ENCODE results near the gene NECAB3.
A peak's percentile ranks its signal among the peaks of the same experiment; 100 is the strongest.

Gene NECAB3

DNA sequence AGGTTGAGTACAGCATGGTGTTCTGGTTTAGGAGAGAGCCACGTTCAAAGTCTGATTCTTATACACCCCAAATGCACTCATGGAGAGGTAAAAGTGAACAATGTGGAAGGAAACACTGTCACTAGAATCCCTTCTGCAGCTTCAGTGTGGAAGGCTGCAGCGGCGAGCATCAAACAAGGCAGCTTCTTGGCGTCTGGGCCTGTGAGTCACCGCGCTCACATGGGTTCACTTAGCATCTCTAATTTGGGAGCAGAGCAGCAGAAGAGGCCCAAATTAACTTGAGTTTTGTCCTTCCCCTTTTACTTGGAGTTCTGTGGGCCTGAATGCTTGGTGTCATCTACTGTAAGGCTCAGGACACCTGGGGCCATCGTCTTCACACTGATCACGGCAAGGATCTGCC is 22.9 kb upstream of the NECAB3 start:
- peak; percentile 78 for DNase-seq (ENCODE audit: low read depth)

DNA sequence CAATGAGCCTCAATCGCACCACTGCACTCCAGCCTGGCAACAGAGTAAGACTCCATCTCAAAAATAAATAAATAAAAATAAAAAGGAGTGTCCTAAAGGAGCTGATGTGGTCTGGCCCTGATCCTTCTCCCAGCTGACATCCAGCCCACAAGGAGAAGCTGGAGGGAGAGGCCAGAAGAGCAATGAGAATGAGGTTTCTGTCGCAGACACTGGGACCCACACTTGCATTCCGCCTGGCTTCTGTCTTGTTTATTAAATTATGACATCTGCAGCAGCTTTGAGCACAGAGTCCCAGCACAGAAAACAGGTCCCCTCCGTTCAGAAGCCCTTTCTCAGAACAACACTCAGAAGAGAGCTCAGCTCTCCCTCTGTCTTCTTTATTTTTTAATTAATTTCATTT is 22.2 kb upstream of the NECAB3 start:
- no peak for DNase-seq (ENCODE audit: low read depth)

DNA sequence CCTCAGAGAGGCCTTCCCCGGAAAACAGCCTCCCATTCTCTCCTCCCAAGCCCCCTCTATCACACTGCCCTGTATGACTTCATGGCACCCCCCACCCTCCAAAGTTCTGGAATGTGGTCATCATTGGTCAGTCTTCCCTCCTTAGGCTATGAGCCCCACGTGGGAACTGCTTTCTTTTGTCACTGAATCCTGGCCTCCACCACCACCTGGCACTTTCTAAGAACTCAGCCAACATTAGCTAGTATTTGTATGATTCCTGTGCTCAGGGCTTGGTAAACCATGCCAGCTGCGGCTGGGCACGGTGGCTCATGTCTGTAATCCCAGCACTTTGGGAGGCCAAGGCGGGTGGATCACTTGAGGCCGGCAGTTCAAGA is 20.4 kb upstream of the NECAB3 start:
- DNase-seq (ENCODE audit: low read depth), result no peak

DNA sequence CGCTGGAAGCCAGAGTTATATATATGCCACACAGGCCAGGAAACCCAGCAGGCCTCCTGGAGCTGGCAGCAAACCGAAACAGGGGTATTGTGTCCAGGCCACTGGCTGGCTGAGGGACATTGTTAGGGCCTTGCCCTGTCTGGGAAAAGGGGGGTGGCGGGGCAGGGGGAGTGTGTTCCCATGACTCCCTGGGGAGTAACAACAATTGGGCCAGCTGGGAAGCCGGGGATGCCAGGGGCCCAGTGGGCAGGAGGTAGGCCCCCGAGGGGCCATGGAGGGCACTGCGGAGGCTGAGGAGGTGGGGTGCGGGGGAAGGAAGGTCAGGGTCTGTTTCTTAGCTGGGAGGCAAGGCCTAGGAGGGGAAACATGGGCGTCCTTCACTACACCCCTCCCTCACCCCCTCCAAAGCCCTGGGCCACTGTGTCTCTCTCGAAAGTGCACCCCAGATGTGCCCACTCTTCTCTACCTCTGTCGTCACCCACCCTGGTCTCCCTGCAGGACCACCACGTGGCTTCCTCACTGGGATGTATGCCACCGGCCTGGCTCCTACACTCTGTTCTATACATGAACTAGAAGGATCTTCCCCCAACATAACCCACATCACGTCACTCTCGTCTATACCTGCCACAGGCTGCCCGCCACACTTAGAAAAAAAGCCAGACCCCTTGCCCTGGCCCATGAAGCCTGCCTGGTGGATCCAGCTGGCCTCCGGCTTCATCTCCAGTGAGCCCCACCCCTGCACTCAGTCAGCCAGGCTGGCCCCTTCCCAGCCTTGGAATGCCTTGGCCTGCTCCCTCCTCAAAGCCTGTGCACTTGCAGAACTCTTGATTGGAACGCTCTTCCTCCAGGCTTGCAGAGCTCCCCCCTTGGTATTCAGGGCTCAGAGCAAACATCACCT is 19.8 kb upstream of the NECAB3 start:
- no peak for DNase-seq (ENCODE audit: low read depth)

DNA sequence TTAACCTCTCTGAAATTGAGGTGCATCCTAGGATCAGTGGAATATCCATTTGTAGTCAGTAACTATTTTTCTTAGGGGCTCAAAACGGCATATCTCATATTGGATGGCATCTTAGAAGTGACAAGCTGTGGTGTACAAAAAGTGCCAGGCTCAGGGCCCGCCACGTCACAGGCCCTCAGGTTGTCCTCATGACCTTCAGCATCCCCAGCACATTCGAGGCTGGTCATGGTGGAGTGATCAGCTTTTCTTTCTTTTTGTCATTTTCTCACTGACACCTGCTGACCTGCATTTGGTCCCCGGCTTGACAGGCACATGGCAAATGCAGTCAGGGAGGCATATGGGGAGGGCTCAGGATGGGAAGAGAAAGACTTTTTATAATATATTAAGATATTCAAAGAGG is 19.1 kb upstream of the NECAB3 start:
- DNase-seq (ENCODE audit: low read depth), result no peak

DNA sequence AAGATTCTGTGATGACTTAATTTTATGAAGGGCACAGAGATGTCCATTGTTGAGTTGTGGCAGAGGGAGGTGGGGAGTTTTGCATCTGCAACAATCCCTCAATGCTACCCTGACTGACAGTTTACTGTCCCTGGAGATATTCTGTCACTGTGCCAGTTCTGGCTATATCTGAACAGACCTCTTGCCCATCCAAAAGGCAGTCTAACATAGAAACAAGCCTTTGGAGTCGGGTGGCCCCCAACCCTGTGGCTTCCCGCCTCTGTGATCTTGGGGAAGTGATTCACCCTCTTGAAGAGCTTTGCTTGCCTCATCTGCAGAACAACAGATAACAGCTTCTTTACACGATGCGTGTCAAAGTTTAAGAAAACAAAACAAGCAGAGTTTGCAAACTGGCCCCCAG is 15.7 kb upstream of the NECAB3 start:
- DNase-seq (ENCODE audit: low read depth), result no peak

DNA sequence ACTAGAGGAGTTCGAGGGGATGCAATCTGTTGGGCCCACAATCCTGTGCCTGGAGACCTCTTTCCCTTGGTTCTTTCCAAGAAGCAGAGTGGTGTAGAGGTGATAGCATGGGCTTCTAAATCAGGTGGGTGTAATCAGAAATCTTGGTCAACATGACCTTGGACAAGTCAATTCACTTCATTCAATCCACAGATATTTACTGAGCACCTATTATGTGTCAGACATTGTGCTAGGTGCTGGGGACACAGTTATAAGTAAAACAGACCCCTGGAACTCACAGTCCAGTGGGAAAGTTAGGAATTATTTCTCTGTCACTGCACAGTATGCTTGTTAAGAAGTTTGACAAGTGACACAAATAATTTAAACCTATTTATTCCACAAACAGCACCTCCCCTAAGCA is 15.3 kb upstream of the NECAB3 start:
- DNase-seq (ENCODE audit: low read depth), result no peak

DNA sequence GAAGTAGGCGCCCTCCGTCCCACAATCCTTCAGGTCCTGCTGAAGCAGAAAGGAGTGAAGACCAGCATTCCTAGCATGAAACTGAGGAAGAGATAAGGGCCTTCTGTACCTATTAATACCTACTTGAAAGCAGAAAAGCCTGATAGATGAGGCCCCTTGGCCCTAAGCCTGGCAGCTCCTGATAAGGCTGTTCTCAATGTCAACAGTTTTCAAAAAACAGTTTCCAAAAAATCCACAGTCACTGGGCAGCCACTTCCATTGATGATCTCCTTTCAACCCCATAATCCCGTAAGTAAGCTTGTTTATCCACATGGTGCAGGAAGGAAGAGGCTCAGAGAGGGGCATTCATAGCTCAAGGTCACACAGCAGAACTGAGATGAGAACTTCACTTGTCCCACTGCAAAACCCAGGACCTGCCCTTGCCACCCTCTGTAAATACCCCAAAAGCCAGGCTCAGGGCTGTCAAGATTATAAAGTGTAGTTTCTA is 14.8 kb upstream of the NECAB3 start:
- no peak for DNase-seq (ENCODE audit: low read depth)

DNA sequence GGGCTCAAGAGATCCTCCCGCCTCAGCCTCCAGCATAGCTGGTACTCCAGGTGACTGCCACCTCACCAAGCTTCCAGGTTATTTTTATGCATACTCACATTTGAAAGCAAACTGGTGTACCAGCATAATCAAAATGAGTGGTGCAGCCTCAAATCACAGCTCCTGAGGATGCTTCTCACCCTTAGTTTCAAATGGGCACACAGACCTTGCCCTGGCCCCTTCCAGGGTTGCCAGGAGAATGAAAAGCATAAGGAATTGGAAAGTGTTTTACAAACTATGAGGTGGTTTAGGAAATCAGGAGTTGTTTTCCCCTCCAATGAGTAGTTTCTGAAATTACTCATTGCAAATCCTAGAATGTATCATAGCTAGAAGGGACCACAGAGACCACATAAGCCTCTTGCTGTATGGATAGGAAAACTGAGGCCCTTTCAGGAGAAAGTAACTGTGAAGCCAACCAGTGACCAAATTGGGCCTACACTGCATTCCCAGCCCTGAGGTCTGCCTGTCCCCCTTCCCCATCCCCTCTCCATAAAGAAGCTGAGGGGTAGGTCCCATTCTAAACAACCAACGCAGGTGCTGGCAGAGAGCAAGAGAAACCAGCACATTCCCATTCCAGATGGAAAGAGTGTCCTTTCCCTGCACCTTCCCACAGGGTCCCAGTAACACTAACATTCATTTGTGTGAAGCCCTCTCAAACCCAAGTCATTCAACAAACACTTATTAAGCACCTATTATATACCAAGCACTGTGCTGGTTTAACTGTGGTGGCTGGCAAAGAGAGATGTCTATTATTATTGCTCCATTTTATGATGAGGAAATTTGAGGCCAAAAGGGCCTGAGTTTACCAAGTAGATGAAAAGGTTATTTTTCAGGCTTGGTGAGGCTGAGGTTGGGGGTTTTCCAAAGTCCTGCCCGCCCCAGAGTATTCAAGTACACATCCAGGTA is 14.0 kb upstream of the NECAB3 start:
- DNase-seq (ENCODE audit: low read depth), result no peak

DNA sequence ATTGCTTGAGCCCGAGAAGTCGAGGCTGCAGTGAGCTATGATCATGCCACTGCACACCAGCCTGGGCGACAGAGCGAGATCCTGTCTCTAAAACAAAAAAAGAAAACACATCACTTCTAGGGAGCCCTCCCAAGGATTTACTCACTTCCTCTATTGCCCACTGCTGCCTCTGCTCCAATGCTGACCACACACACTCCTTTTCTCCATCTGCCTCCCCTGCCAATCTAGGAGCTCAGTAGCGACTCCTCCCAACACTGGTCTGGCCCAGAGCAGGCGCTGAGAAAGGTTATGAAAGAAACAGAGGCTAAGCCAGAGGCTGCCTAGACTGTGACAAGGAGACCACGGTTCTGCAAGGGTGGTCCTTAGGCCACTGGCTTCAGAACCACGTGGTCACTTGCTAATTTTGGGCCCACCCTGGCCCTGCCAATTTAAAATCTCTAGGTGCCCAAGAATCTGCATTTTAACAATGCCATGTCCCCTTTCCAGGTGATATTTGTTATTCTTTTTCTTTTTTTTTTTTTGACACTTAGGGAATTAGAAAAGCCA is 13.2 kb upstream of the NECAB3 start:
- no peak for DNase-seq (ENCODE audit: low read depth)

DNA sequence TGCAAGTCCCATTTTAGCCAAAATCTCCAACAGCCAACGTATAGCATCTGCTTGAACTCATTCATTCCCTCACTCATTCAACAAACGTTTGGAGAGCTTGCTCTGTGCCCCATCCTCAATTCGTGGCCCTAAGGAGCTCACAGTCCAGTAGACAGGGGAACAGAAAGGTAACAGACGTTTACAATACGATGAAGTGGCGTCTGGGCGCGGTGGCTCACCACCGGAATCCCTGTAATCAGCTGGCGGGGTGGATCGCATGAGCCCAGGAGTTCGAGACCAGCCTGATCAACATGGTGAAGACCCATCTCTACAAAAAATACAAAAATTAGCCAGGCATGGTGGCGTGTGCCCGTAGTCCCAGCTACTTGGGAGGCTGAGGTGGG is 12.7 kb upstream of the NECAB3 start:
- no peak for DNase-seq (ENCODE audit: low read depth)

DNA sequence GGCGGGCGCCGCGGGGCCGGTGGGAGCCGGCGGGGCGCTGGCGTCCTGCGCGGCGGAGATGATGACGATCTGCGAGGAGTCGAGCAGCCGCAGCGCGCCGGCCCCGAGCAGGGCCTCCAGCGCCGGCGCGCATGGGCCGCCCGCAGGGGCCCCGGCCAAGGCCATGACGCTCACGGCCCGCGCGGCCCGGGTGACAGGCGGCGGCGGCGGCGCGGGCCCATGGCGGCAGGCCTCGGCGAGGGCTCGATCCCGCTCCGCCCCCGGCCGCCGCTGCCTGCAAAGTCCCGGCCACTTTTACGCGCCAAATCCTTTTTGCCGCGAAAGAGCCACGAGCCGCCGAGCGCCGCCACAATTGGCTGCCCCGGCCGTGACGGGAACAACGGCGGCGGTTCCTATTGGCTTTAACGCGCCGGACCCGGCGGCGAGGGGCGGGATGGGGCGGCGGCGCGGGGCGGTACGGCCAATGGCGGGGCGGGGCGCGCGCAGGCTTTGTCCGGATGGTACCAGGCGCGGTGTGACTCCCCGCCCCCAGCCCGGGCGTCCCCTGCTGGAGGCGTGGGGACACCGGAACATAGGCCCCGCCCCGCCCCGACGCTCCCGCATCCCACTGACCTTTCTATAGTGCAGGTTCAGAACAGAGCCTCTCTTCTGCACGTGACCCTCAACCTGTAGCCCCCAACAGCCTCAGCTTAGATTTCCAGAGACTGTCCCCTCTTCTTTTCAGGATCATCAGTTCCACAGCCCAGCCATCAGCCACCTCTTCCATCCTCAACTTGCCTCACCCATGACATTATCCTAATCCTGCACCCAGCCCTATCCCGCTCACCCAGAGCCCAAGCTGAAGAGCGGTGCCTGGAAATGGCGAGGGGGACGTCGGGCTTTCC is 12.1 kb upstream of the NECAB3 start, which contains the start of gene E2F1:
Gene E2F1 (minus strand): TSS at position 286 of the 884 bp plus-strand sequence. CDS start 121 bp downstream, at position 165.
- peak; percentile 89 for DNase-seq (ENCODE audit: low read depth)

DNA sequence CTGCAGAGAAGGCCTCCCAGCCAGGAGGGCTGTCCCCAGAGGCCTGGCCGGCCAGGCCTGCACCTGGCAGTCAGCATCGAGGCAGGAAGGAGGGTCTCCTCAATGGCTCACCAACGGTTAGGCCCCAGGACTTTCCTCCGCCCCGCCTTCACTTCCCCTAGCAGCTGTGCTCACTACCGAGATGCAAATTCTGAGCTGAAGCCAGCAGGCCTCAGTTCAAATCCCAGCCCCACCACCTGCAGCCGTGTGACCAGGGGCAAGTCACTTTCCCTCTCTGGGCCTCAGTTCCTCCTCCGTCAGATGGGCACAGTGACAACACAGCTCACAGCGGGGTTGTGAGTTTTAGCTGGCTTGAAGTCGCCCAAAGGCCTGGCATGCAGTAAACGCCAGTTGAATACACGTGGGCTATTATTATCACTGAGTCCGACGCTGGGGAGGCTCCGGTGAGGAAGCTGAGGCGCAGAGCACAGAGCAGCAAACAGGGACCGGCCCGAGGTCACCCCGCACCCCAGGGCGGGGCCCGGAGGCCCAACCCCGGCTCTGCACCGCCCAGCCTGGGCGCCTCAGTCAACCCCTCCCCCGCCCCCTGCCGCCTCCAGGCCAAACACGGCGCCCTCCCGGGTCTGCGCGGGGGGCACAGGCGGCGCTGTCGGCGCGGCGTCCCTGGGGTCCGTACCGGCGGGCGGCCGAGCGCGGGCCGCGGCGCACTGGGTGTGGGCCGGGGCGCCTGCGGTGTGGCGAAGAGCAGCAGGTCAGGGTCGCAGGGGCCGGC is 11.3 kb upstream of the NECAB3 start:
- no peak for DNase-seq (ENCODE audit: low read depth)

DNA sequence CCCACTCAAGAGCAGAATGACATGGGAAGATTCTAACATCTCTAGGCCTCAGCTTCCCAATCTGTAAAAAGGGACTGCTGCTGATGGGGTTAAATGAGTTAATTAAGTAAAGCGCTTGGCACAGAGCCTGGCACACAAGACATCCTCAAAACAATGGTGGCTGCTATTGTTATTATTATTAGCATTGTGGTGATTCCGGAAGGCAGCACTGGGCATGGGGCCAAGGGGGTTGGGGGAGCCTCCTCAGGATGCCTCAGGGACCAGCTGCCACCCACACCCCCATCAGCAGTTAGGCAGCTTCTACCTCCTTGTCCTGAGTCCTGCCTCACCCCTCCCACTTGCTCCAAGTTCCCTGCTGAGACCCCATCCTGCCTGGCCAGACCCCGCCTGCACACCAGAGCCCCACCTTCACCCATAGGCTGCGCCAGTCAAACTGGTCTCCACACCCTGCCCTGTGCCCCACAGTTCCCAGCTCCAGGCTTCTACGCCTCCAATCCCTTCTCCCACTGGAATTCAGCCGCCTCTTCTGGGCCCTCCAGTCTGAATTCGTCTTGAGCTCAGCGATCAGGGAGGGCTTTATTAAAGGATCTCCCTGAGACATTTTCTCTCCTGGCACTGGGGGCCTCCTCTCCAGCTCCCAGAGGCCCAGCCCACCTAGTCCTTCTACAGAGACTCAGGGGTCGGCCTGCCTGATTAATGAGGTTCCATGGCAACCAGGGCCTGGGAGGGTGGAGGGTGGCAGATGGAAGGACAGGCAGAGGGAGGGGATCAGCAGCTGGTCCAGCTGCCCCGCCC is 10.5 kb upstream of the NECAB3 start:
- no peak for DNase-seq (ENCODE audit: low read depth)

DNA sequence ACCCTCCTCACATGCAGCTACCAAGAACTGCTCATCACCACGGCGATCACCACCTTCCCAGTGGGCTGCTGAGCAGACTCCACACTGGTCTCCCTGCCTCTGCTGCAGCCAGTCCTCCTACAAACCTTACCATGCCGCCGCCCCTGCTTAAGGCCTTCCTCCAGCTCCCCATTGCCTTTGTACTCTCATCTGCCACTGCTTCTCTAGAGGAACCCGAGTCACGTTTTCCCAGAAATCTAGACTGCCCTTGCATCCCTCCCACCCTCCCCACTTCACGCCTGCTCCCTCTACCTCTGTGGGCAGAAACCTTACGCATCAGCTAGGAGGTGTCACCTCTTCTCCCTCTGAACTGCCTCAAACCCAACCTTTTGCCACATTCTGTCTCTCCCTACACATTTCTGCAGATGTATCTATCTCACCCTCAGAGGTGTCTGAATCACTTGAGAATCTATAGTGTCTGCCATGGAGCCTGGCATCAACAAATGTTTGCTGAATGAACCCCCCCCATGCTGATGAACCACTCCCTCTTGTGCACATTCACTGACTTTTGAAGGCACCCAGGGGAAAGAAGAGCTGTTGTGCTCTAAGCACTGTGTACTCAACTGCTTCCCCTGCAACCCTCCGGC is 7.6 kb upstream of the NECAB3 start:
- no peak for DNase-seq (ENCODE audit: low read depth)

DNA sequence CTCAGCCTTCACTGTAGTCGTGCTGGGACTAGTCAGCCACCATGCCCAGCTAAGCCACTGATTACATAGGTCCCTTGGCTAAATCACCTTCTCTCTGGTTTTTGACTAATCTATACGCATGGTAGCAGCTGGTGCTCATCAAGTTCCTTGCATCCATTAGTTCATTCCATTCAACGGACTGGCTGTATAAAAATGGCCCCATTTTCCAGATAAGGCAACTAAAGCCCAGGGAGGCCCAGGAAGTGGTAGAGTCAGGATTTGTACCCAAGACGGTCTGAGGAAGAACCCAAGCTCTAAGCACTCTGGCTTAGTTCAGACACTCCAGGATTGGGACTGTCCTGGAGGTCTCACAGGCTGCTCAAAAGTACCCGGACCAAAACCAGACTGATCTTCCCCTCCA is 7.1 kb upstream of the NECAB3 start:
- no peak for DNase-seq (ENCODE audit: low read depth)

DNA sequence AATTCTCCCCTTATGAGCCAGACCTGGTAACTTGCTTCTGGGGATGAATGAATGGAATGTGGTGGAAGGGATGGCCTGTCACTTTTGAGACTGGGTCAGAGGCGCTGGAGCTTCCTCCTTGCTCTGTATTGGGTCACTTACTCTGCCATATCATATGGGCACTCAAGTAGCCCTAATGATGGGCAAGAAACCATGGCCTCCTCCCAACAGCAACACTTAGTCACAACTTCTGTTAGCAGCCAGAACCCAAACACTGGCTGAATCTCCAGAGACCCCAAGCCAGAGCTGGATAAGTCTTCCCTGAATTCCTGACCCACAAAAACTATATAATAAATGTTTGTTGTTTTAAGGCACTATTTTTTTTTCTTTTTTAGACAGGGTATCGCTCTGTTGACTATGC is 6.5 kb upstream of the NECAB3 start:
- DNase-seq (ENCODE audit: low read depth), result peak; percentile 86

DNA sequence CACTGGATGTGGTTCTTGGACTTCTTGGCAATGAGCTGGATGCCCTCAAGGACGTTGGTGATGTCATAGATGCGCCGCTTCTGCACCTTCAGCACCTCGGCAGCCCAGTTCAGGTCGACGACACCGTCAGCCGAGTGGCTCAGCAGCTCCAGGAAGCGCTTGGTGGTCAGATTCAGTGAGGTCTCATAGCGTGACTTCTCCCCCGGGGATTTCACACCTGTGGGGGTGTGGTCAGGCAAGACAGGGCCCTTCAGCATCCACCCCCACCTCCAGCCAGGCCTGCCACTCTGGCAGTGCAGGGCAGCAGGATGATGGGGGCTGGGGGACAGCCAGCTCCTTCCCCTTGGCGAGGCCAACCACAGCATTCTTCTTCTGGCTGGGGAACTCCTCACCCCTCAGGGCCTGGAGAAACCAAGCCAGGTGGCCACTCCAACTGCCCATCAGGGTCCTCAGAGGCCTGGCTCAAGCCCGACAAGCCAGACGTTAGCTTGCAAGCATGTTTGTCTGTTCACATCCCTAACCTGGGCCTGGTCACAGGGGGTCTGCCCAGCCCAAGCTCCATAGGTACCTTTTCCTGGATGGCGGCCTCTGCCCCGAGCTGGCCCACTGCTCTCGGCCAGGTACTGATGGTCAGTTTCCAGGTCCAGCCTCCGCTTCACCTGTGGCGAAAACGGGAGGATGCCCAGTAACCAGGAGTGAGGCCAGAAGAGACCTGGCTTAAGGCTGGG is 5.7 kb upstream of the NECAB3 start:
- no peak for DNase-seq (ENCODE audit: low read depth)
